ENCODE results near the gene CDK7.

Gene CDK7

DNA sequence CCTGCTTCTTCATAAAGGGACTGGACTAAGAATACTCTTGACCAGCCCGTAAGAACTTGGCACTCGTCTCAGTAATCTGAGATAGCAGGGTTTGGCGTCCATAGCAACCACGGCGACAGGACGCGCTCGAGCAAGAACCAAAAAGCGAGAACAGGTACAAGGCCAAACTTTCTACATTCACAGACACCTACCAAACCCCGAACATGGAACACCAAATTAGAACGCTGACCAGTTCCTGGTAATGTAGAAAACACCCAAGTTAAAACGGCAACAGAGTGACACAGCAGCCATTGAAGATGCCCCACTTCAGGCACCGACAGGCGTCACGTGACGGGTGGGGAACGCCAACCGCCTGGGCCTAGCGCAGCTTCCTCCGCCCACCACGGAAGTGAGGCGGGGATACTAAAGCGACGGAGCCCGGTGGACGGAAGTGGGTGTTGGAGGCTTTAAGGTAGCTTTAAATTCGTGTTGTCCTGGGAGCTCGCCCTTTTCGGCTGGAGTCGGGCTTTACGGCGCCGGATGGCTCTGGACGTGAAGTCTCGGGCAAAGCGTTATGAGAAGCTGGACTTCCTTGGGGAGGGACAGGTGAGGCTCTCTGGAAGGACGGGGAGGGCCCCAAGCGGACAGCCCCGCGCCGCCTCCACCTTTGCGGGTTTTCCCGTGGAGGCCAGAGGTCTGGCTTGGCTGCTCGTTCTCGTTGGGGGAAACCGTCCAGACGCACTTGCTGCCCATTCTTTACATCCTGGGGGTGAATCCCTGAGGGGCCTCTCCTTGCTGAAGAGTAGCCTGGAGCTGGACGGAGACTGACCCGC, at the start of gene CDK7:
Gene CDK7, plus strand, starts transcription at position 430 of the 812 bp plus-strand sequence. Its CDS starts 90 bp downstream, at position 520.
- no peak for TF ChIP-seq Cebpa-rat (IDR thresholded peaks at IDR 0.05)
- peak within 1 kb of the TSS; percentile 77 to 89 (median 81) for H3K27ac ChIP-seq
- H3K9ac ChIP-seq, result peak within 1 kb of the TSS; percentile 83 to 93 (median 89)
- peaks cover 33 to 63% (median 43%) of the 10 kb centered on the region in 11 experiments for H3K36me3 ChIP-seq
- H3K4me1 ChIP-seq, result peaks cover 19 to 43% (median 29%) of the 10 kb centered on the region in 10 experiments
- peak within 1 kb of the TSS; percentile 71 to 94 (median 84) for H3K4me2 ChIP-seq
- peak within 1 kb of the TSS; percentile 79 to 100 (median 88) for H3K4me3 ChIP-seq
- no peaks in the 10 kb centered on the region for H3K27me3 ChIP-seq
- H3K9me3 ChIP-seq (replicated peaks in 1 of 11), result no peaks in the 10 kb centered on the region
- H4K20me1 ChIP-seq, result peaks cover 0 to 24% (median 0%) of the 10 kb centered on the region in 11 experiments; a peak in 5 of 22 replicates

DNA sequence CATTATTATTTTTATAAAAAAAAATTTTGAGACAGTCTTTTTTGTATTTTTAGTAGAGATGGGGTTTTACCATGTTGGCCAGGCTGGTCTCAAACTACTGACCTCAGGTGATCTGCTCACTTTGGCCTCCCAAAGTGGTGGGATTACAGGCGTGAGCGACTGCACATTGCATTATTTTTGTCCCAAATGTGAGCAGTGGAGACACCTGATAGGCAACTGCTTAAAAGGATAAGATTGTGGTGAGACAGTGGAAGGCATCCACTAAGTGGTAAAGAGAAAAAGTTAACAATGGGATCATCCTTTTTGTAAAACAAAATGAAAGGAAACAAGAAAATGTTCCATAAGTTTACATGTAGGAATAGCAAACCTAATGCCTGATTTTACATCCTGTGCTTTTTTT, 47.3 kb upstream of the CDK7 start:
- Histone ChIP-seq H3K9me3 (replicated peaks in 1 of 11) (peaks cover under 1 to 6% (median 1%) of the 10 kb centered on the region in 11 experiments; a peak in 8 of 22 replicates), H3K36me3 (peaks cover 0 to 12% (median 8%) of the 10 kb centered on the region in 11 experiments; a peak in 11 of 22 replicates), H3K9ac (no peak overlapping the region), H3K4me1 (peaks cover 15 to 19% (median 17%) of the 10 kb centered on the region in 10 experiments), H3K4me3 (no peak overlapping the region), H3K27ac (no peak overlapping the region), H3K4me2 (no peak overlapping the region), H4K20me1 (no peaks in the 10 kb centered on the region), H3K27me3 (no peaks in the 10 kb centered on the region)
- no peak for TF ChIP-seq Cebpa-rat (IDR thresholded peaks at IDR 0.05)

DNA sequence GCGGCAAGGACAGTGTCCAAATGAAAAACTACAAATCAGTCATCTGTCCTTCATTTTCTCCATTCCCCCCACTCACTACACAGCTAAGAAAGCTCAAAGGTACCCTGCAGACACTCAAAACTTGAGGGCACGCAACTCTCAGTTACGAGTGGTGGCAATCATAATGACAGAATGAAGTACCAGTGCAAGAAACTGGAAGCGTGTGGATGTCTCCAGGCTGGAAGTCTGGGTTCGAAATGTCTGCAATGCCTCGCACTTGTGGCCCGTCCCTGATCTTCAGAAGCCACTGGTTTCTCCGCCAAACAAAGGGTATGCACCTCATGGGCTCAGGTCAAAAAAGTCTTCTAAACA, 45.9 kb upstream of the CDK7 start:
- Histone ChIP-seq H3K9me3 (replicated peaks in 1 of 11) (no peaks in the 10 kb centered on the region), H3K9ac (peak overlapping the region; percentile 80 to 92 (median 89)), H3K4me2 (peak overlapping the region; percentile 71 to 91 (median 88)), H3K4me1 (peaks cover 15 to 19% (median 17%) of the 10 kb centered on the region in 10 experiments), H3K27me3 (no peaks in the 10 kb centered on the region), H3K36me3 (peaks cover 5 to 26% (median 20%) of the 10 kb centered on the region in 11 experiments; a peak in 17 of 22 replicates), H4K20me1 (no peaks in the 10 kb centered on the region), H3K4me3 (peak overlapping the region; percentile 67 to 83 (median 77)), H3K27ac (peak overlapping the region; percentile 68 to 94 (median 88); a peak in 20 of 22 replicates)
- TF ChIP-seq Cebpa-rat (IDR thresholded peaks at IDR 0.05), result no peak

DNA sequence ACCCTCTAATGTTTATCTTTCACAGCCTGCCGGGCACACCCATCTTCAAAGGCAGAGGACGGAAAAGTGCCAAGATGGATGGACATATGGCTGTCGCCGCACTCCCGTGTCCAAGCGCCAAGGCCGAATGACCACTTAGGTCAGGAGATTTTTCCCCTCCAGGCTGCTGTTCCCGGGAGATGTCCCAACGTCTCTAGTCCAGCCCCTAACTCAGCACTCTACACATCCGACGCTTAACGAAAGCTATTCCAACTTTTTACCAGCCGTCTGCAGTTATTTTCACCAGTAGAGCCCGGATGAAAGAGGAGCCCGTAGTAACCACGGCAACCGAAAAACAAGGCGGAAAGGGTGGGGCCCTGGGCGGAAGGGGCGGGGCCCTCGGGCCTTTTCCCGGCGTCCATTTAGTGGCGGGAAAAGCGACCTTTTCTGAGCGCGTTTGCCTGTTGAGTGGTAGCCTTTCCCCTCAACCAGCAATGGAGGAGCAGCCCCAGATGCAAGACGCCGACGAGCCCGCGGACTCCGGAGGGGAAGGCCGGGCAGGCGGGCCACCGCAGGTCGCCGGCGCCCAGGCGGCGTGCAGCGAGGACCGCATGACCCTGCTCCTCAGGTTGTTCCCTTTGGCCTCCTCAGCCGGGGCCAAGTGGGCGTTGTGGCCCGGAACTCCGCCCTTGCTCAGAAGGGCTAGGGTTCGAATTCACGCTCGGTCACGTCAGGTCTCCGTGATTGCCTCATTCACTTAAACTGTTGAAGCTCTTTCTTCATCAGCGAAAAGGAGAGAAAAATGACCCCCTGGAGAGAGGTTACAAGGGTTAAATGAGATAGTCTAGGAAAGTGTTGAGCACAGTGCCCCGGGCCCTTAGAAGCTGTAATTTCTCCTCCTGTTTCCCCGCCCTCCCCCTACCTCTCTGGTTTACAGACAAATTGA, 45.3 kb upstream of the CDK7 start, which contains the start of gene CENPH:
Gene CENPH, plus strand, starts transcription at position 422 of the 925 bp plus-strand sequence. Its CDS starts 52 bp downstream, at position 474.
- peak within 1 kb of the TSS; percentile 71 to 95 (median 89) for H3K4me2 ChIP-seq
- H3K36me3 ChIP-seq, result peaks cover 5 to 33% (median 27%) of the 10 kb centered on the region in 11 experiments; a peak in 19 of 22 replicates
- no peaks in the 10 kb centered on the region for H4K20me1 ChIP-seq
- TF ChIP-seq Cebpa-rat (IDR thresholded peaks at IDR 0.05), result peak in 3 of 11 experiments; percentile 13 to 61 (median 56); a peak in 3 of 22 replicates
- no peaks in the 10 kb centered on the region for H3K9me3 ChIP-seq (replicated peaks in 1 of 11)
- peak within 1 kb of the TSS; percentile 68 to 94 (median 88) for H3K27ac ChIP-seq
- H3K4me1 ChIP-seq, result peaks cover 15 to 19% (median 17%) of the 10 kb centered on the region in 10 experiments
- H3K4me3 ChIP-seq, result peak within 1 kb of the TSS; percentile 67 to 83 (median 77)
- H3K27me3 ChIP-seq, result no peaks in the 10 kb centered on the region
- H3K9ac ChIP-seq, result peak within 1 kb of the TSS; percentile 80 to 92 (median 89)

DNA sequence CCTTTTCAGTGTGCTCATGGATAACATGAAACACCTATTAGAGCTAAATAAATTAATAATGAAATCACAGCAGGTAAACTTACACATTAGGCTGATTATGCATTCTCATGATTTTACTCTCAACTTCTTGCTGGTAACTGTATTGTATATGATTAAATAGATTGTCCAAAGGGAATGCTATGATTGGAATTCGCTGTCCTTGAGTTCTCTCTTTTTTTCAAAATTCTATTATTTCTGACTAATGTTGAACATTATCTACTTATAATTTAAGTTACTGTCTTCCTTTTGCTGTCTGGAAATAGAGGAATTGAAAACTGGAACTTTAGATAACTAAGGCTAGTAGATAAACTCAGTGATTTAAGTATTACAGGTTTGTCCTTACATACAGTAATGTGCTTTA, 32.2 kb upstream of the CDK7 start:
- no peaks in the 10 kb centered on the region for H4K20me1 ChIP-seq
- no peaks in the 10 kb centered on the region for H3K27me3 ChIP-seq
- no peak for TF ChIP-seq Cebpa-rat (IDR thresholded peaks at IDR 0.05)
- peaks cover 0 to 88% (median 71%) of the 10 kb centered on the region in 11 experiments; a peak in 17 of 22 replicates for H3K36me3 ChIP-seq
- no peak overlapping the region for H3K9ac ChIP-seq
- H3K9me3 ChIP-seq (replicated peaks in 1 of 11), result no peaks in the 10 kb centered on the region
- H3K4me2 ChIP-seq, result no peak overlapping the region
- H3K4me3 ChIP-seq, result no peak overlapping the region
- peaks cover 0 to 16% (median 10%) of the 10 kb centered on the region in 10 experiments; a peak in 13 of 20 replicates for H3K4me1 ChIP-seq
- no peak overlapping the region for H3K27ac ChIP-seq

DNA sequence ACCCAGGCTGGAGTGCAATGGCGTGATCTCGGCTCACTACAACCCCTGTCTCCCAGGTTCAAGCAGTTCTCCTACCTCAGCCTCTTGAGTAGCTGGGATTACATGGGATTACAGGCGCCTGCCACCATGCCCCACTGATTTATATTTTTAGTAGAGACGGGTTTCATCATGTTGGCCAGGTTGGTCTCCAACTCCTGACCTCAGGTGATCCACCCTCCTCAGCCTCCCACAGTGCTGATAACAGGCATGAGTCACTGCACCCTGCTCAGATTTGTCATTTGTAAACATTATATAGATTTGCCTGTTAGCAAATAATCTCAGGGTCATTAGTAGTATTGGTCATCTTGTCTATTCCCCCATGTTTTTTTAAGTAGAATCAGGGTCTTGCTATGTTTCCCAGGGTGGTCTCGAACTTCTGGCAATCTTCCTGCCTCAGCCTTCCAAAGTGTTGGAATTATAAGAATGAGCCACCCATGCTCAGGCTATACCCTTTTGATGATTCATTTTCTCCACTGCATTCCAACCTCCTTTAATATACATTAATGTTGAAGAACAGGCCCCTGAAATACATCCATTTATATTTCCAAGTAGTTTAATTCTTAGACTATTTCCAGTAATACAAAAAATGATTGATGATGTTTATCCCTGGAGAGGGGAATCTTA, 28.0 kb upstream of the CDK7 start:
- H3K9me3 ChIP-seq (replicated peaks in 1 of 11), result no peaks in the 10 kb centered on the region
- H3K4me2 ChIP-seq, result no peak overlapping the region
- no peak overlapping the region for H3K9ac ChIP-seq
- no peak overlapping the region for H3K4me3 ChIP-seq
- no peaks in the 10 kb centered on the region for H3K27me3 ChIP-seq
- no peaks in the 10 kb centered on the region for H3K4me1 ChIP-seq
- peaks cover 0 to 91% (median 70%) of the 10 kb centered on the region in 11 experiments; a peak in 18 of 22 replicates for H3K36me3 ChIP-seq
- TF ChIP-seq Cebpa-rat (IDR thresholded peaks at IDR 0.05), result no peak
- no peak overlapping the region for H3K27ac ChIP-seq
- no peaks in the 10 kb centered on the region for H4K20me1 ChIP-seq

DNA sequence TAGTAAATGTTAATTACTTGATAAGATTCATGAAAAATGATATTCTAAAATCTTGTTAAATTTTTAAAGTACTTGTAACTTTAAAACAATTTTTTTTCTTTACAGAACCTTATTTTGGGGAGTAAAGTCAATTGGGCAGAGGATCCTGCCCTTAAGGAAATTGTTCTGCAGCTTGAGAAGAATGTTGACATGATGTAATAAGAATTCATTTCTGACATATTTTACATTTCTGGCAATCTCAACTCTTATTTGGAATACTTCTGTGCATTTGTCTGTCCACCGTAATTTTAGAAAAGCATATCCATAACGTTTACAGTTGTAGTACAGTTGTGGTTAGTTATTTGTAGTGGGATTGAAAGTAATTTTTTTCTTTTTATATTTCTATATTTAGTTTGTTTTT, 25.1 kb upstream of the CDK7 start:
- Histone ChIP-seq H3K4me1 (no peaks in the 10 kb centered on the region), H4K20me1 (no peaks in the 10 kb centered on the region), H3K4me2 (no peak overlapping the region), H3K36me3 (peaks cover 0 to 94% (median 63%) of the 10 kb centered on the region in 11 experiments; a peak in 17 of 22 replicates), H3K27me3 (no peaks in the 10 kb centered on the region), H3K4me3 (no peak overlapping the region), H3K27ac (no peak overlapping the region), H3K9ac (no peak overlapping the region), H3K9me3 (replicated peaks in 1 of 11) (no peaks in the 10 kb centered on the region)
- TF ChIP-seq Cebpa-rat (IDR thresholded peaks at IDR 0.05), result no peak

DNA sequence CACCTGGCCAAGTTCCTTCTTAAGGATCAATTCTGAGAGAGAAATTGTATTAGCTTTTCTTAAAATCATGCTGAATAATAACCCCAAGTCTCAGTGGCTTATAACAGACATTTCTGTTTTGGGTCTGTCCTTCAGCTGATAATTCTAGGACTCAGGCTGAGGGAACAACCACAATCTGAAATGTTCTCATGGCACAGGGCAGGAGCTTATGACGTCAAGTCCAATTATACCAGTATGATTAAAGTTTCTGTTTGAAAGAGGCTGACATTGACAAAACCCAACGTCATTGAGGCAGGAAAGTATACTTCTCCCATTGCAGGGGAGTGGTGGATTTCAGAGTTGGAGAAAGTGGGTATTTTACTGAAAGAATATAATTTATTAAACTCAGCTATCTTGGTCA, 23.5 kb upstream of the CDK7 start:
- TF ChIP-seq Cebpa-rat (IDR thresholded peaks at IDR 0.05), result no peak
- Histone ChIP-seq H4K20me1 (no peaks in the 10 kb centered on the region), H3K4me2 (no peak overlapping the region), H3K9me3 (replicated peaks in 1 of 11) (no peaks in the 10 kb centered on the region), H3K4me1 (peaks cover 0 to 3% (median 2%) of the 10 kb centered on the region in 10 experiments; a peak in 15 of 20 replicates), H3K27me3 (no peaks in the 10 kb centered on the region), H3K27ac (no peak overlapping the region), H3K36me3 (peaks cover 0 to 78% (median 51%) of the 10 kb centered on the region in 11 experiments; a peak in 16 of 22 replicates), H3K9ac (no peak overlapping the region), H3K4me3 (no peak overlapping the region)

Data from BLaER1 treated with 17β-estradiol and CSF1 and Interleukin-3, amounts not matched to agents 10 nM and 100 nM (cell line).